Jurkat, Clone E6-1 (cell line): ENCODE measurements around the gene NPL.

Experiments used
- DNase-seq: peaks from one replicate; pipeline ENCODE4 v3.0.0-alpha.2; 2011; ENCODE audit warnings: low read depth, low spot score
- H3K4me3 ChIP-seq: 2 replicates; pipeline ENCODE4 v1.5.1; 2011; ENCODE audit warnings: mild to moderate bottlenecking, low read length, control low read depth, moderate library complexity

The NPL gene

DNA sequence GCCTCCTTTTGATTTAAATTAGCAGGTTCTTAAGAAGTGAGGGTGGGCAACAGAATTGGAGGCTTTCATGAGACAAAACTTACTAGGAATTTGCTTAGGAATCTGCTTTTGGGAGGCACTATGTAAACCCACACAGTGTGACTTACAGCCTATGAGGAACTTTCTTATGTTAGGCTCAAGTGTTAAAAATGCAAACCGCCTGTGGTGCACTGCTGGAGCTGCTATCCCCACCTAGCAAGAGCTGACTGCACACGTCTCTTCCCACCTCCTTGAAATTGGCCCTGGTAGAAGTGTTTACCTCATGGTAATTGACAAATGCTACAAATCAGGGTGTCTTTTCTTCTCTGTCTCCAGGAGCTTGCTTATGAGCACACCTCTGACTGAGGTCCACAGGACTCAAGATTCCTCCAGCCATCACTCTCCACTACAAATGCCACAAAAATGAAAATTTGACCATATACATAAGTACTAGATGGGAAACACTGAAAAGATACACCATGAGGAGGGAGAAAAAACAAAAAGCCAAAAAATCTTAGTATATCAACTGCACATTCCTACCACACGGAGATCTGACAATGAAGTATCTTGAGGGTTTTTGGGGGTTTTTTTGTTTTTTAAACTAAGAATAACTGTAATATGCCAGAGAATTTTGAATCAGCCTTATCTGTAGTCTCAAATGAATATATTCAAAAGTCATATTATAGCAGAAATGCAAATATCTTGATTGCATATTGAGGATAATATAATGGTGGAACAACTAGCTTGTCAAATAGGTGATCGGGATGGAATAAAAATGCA is 18.2 kb upstream of the NPL start:
- no peak for DNase-seq
- no peak overlapping the region for H3K4me3 ChIP-seq

- DNase-seq = no peak
- no peak overlapping the region for H3K4me3 ChIP-seq
Measured at GRCh38 chr1:182777386-182777785, 12.2 kb upstream of the NPL start.

DNA sequence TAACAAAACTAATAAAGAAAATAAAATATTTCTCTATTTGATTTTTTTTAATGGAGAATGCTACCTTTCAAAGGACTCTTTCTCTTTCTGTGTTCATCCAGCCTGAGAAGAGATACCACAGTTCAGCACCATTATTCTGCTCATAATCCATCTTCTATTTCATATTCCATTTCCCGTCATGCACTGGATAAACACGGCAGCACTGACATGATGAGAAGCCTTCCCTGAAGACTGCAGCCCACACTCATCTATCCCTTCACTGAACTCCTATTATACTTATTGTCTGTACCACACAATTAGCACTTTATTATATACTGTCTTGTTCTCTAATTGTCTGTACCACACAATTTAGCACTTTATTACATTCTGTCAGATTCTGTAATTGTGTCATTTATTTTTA is 10.7 kb upstream of the NPL start:
- DNase-seq = no peak
- no peak overlapping the region for H3K4me3 ChIP-seq

GRCh38 chr1:182779530-182779929 is 10.0 kb upstream of the NPL start:
- no peak overlapping the region for H3K4me3 ChIP-seq
- no peak for DNase-seq

DNA sequence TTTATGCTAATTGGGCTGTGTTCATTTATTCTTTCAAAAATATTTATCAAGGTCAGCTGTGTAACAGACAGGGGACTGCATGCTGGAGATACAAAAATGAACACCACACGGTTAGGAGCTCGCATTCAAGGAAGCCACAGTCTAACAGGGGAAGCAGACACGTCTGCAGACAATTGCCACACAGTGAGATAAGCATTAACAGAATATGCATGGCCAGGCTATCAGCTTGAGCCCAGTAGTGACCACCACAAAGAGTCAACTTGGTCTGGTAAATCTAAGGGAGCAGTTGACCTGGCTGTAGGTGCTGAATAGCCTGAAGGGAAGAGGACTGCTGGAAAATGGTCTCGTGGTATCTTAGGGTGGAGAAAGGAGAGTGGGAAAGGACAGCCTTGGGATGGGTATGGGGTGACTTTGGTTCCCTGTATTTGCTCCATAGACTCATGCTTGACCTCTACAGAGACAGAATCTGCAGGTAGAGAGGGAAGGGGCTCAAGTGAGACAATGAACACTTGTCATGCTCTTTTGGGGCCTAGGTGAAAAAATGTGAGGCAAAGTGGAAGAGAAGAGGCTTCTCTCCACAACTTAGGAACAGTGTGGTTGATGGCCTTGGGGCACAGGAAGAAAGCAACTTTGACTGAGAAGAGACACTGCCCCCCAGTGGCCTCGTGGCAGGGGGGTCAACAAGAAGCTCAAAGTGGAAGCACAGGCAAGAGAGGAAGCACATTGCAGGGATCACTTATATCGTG is 7.6 kb upstream of the NPL start:
- no peak overlapping the region for H3K4me3 ChIP-seq
- peak; percentile 54 for DNase-seq

DNA sequence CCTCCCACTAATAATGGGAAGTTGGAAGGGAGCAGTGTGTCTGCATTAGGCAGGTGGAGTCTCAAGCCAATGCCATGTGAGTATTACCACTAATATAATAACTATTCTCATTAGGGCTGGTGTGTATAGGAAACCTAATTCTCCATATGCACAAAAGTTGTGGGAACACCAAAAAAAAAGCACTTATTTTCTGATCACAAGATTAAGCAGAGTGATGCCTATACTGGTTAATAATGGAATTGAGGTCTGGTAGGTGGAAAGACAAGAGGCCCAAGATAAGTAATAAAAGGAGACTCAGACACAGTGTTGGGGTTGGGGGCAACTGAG is 7.0 kb upstream of the NPL start:
- no peak overlapping the region for H3K4me3 ChIP-seq
- no peak for DNase-seq

DNA sequence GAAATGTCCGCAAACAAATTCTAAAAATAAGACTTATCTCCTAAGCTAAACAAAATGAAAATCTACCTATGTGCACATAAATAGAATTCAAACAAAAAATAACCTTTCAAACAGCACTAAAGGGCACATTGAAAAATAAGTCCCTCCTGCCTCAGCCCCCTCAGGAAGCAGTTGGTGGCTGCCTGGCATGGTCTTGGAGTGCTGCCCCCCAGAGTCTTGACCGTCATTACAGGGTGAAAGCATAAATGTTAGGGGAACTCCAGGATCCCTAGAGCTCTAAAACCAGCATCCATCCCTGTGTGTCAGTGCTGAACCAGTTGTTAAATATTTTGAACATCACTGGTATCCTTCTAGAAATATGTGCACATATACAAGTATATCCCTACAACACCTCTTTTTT is 6.5 kb upstream of the NPL start:
- no peak for DNase-seq
- no peak overlapping the region for H3K4me3 ChIP-seq

GRCh38 chr1:182784556-182785171 is 4.9 kb upstream of the NPL start:
- DNase-seq = peak; percentile 36
- no peak overlapping the region for H3K4me3 ChIP-seq

DNA sequence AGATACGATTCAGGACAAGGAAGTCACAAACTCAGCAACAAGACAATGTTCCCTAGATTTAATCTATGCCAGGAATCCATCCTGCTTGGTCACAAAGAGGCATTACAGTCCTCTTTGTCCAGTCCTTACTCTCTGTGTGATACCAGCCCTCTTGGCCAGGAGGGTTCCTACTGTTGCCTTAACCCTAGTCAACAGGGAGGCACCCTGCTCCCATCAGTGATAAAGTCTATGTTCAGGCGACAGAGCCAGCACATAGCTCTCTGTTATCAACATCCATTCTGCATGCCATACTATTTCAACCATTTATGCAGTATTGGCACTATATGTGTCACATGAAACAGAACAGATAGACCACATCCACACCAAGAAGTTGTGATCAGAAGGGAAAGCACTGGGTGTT is 4.4 kb upstream of the NPL start:
- DNase-seq = no peak
- H3K4me3 ChIP-seq = no peak overlapping the region

- no peak overlapping the region for H3K4me3 ChIP-seq
- peak; percentile 36 for DNase-seq
Measured at GRCh38 chr1:182786223-182786994, 3.2 kb upstream of the NPL start.

DNA sequence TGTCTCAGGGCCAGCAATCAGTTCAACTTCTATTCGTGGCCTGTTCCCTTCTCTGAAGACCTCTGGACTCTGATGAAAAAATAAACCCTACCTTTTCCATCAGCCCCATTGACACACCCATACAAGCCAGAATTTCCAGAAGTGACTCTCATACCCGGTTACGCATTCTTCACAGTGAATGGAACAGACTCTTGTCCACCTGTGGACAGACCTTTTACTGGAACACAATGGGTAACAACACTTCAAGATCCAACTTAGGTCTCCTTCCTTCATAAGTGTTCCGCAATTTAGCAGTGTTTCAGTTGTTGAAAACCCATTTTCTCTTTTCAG is 2.6 kb upstream of the NPL start:
- DNase-seq = no peak
- H3K4me3 ChIP-seq = no peak overlapping the region

GRCh38 chr1:182791281-182792179 is 2.0 kb downstream of the NPL start:
- H3K4me3 ChIP-seq = no peak overlapping the region
- no peak for DNase-seq

GRCh38 chr1:182794091-182794490 is 4.5 kb downstream of the NPL start:
- DNase-seq = no peak
- H3K4me3 ChIP-seq = no peak overlapping the region

DNA sequence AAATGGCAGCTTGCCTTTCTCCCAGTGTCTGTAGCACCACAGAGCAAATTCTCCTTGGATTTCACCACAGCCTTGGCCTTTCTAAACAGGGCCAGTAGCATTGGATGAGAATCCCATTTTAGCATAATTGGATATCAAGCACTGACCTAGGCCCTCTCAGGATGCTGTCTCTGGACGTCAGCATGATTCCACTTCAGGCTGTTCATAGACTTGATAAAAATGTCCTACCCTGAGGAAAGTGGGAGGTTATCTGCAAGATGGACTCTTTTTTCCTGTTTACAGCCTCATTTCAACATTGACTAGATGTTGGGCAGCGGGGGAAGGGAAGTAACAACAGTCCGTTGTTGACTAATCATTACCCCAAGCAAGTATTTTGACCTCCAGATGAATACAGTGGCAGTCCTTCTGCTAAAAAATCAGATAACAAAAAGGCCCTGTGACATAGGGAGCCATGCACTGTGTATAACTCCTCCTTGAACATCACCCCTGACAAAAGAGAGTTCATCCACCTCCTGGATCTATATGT is 5.2 kb downstream of the NPL start:
- no peak for DNase-seq
- H3K4me3 ChIP-seq = no peak overlapping the region

GRCh38 chr1:182795563-182796228 is 6.1 kb downstream of the NPL start:
- peak; percentile 22 for DNase-seq
- no peak overlapping the region for H3K4me3 ChIP-seq

GRCh38 chr1:182802006-182802803 is 12.6 kb downstream of the NPL start:
- DNase-seq = no peak
- no peak overlapping the region for H3K4me3 ChIP-seq

DNA sequence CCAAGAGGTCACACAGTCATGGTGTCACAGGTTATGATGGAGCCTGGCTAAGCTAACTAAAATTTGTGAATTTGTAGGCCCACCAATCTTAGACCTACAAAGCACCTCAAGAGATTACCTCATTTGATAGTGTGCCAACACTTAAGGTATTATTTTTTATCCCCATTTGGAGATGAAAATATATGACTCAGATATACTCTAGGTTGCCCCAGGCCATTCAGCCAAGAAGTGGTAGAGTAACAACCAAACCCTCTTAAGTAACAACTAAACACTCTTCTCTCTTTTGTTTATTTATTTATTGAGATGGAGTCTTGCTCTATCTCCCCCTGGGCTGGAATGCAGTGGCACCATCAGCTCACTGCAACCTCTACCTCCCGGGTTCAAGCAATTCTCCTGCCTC is 14.3 kb downstream of the NPL start:
- DNase-seq = no peak
- H3K4me3 ChIP-seq = no peak overlapping the region
